GM18526 (cell line): ENCODE data around the gene CELF4.

ENCODE experiments used
- POLR2A ChIP-seq: IDR thresholded peaks from 3 replicates; pipeline ENCODE4 v1.6.1; 2011; ENCODE audit not compliant: insufficient read length; ENCODE audit errors: extremely low read depth

The CELF4 gene

DNA sequence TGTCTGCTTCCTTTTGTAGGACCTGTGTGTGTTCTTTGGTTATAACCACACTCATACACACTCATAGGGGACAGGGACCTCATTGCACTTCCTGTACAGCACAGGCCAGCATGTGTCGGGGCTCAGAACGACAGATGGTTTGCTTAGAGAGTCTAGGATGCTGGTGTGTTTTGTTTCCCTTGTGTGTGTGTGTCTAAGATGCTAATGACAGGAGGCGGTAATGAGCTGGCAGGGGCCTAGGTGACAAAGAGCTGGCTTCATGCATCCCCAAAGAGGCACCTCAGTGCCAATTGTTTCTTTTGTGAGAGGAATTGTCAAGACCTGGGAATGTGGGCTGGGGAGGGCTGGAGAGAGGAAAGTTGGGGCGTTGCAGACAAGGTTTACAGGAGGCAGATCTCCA, 66.6 kb downstream of the CELF4 start:
- TF ChIP-seq POLR2A = no peak

- TF ChIP-seq POLR2A = no peak
These were observed 67.6 kb downstream of the CELF4 start for GRCh38 chr18:37497853-37498518.

DNA sequence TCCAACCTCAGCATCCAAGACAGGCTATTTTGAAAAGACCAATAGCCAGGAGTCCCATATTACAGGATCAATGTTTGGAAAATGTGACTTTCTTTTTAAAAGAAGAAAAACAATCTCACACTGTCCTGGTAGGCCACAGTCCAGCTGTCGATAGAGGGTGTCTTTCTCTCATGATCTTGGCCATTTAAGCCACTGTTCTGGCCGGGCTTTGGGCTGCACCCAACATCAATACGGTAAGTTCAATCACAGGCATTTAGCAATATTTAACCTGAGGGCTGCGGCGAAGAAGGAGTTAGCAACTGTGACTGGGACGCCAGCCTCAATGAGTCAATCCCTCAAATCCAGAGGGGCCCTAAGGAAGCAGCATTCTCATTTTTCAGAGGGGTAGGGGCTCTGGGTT, 69.0 kb downstream of the CELF4 start:
- no peak for TF ChIP-seq POLR2A

DNA sequence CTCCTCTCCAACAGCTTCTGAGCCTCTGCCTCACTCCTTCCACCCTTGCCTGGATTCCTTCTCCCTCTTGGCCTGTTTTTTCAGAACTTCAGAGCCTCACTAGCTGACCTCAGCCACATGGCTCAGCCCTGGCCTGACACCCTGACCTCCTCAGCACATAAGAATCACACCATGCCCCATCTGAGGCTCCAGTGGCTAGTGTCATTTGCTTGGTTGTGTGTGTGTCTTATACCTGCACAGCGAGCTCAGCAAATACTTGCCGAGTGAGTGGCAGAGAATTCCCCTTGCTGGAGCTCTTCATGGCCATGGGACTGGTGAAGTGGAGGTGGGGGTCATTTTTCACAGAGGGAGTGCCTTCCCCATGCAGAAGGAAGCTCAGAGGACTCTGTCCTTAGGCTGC, 70.2 kb downstream of the CELF4 start:
- TF ChIP-seq POLR2A = no peak

- TF ChIP-seq POLR2A = no peak
These were observed 71.2 kb downstream of the CELF4 start for GRCh38 chr18:37494406-37494805.

- TF ChIP-seq POLR2A = no peak
These were observed 72.2 kb downstream of the CELF4 start for GRCh38 chr18:37493352-37493935.

DNA sequence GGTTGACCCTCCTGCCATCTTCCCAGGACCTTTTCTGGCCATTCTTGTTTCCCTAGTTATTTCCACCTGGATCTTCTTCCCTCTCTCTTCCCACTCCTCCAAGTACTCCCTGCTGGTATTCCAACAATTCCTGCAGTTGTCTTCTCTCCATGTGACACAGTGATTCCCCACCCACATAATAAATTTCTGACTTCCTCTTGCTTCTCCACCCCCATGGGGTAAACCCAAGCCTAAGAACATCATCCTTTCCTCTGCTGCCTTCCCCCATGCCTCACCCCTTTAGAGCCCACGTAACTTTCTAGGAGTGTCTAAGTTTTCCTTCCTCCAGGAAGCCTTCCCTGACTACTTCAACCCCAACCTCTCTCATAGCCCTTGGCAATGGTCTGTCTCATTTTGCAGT, 72.6 kb downstream of the CELF4 start:
- TF ChIP-seq POLR2A = no peak

DNA sequence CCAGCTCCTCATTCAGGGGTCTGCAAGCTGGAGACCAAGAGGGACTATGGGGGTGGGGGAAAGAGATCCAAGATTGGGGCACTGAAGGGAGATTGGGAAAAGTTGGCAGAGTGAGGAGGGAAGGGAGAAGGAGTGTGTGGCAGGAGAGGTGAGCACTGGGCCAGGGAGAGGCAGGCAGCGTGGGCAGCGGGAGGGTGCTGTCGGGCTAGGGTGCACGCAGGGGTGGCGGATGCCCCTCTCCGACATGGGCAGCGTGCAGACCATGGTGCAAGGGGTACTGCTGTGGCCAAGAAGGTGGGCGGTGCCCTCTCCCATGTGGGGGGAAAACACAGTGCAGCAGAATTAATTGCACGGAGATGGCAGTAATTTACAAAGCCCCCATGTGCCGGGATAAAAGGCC, 74.1 kb downstream of the CELF4 start:
- no peak for TF ChIP-seq POLR2A

DNA sequence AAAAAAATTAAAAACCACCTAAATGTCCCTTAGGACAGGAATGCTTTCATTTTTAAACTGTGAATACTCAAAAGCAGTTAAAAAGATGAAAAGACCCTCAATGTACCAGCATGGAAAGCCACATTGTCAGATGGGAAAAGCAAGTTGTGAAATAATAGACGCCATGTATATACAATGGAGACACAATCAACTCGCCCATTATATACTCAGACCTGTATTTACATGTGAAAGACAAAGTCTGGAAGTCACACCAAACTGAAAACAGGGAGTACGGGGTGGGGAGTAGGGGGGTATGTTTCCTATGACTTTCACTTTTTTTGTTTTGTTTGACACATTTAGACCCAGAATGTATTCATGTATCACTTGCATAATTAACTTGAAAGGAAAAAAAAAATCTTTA, 75.6 kb downstream of the CELF4 start:
- no peak for TF ChIP-seq POLR2A

- TF ChIP-seq POLR2A = no peak
These were observed 76.6 kb downstream of the CELF4 start for GRCh38 chr18:37489011-37489410.

GRCh38 chr18:37487400-37487867, 78.2 kb downstream of the CELF4 start:
- TF ChIP-seq POLR2A = no peak

DNA sequence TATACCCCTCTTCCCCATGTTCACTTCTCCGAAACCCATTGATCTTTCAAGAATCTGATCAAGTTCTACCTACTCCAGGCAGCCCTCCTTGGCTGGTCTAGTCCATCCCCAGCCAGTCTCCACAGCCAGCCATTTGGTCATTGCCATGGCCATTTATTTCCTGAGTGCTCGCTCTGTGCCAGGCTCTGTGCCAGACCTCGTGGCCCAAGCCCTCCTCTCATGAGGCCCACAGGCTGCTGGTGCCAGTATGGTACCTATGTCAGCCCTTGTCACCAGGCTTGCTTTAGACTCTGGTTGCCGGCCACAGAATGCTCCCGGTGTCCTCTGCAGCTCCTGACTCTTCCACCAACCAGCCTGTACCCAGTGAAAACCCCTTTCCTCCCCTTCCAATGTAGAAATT, 78.8 kb downstream of the CELF4 start:
- TF ChIP-seq POLR2A = no peak

- TF ChIP-seq POLR2A = no peak
These were observed 80.4 kb downstream of the CELF4 start for GRCh38 chr18:37484983-37485834.

DNA sequence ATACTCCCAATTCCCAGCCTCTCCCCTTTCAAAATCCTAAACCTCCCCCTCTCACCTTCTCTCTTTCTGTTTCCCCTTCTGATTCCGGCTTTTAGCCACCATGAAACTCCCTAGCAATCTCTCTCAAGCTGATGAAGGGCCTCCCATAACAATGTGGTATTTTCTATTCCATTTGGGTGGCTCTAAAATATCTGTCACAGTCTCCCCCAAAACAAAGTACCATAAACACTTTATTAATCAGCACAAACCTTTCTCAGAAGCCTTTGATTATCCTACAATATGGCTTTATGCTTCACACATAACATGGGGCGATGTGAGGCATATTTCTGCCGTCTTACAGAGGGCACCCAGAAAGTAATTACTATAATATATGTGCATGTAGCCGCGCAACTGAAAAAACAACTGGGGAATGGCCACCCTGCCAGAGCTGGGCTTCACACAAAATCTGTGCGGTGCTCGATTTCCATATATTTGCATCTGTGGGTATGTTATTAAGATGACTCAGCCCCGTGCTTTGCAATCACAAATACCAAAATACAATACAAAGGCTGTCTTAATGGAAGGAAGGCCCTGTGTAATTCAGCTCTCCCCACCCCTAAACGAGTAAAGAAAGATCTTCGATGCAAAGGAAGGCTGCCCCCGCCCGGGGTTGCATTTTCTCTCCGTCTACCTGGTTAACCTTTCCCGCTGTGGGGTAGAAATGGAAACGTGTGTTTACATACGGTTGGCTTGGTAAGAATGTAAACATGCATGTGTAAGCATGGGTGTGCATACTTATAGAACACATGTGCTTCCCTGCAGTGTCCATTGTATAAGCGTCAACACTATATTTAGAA, 81.4 kb downstream of the CELF4 start:
- TF ChIP-seq POLR2A = no peak
